CD8-positive, alpha-beta memory T cell (primary cell): ENCODE data around the gene ASB11. TPM values are rescaled to one million over a fixed set of nuclear protein-coding genes. Genes with fewer than 3 reads are reported as not detected.
"Not testable (repeated sequence)": the region's sequence is repeated elsewhere in the genome, so short reads cannot be mapped to it uniquely, and the experiment has no call there.

Source experiments
- CTCF ChIA-PET: fragments of 350-600 bp; sonication (Branson Sonifier 250); formaldehyde crosslinking; loops from one replicate; lab custom pipeline; 2021; ENCODE audit warnings: antibody characterized with exemption; lab: Charles Lee
- POLR2A ChIA-PET: fragments of 350-600 bp; sonication (Branson Sonifier 250); formaldehyde crosslinking; loops from one replicate; lab custom pipeline; 2021; ENCODE audit warnings: antibody characterized with exemption; lab: Charles Lee
- DNase-seq, 5 donors: peaks; one replicate each; pipeline versions ENCODE4 v3.0.0 to v3.0.0-alpha.2; 2020 to 2022; ENCODE audit warnings: mixed read lengths in 1 of 5
- H3K27ac ChIP-seq: one replicate; pipeline ENCODE4 v1.7.0; 2013; ENCODE audit warnings: low read depth, mild to moderate bottlenecking, low read length, moderate library complexity
- H3K27me3 ChIP-seq: 2 replicates; pipeline ENCODE4 v1.7.0; 2013; ENCODE audit warnings: low read length, mild to moderate bottlenecking; ENCODE audit not compliant: insufficient read depth, poor library complexity, severe bottlenecking
- H3K36me3 ChIP-seq: 2 replicates; pipeline ENCODE4 v1.7.0; 2013; ENCODE audit warnings: mild to moderate bottlenecking, low read length, moderate library complexity; ENCODE audit not compliant: insufficient read depth
- H3K4me1 ChIP-seq: 2 replicates; pipeline ENCODE4 v1.7.0; 2013; ENCODE audit warnings: mild to moderate bottlenecking, low read length, moderate library complexity; ENCODE audit not compliant: insufficient read depth
- H3K4me3 ChIP-seq: 2 replicates; pipeline ENCODE4 v1.7.0; 2013; ENCODE audit warnings: mild to moderate bottlenecking, low read length
- H3K9me3 ChIP-seq: 2 replicates; pipeline ENCODE4 v1.7.0; 2013; ENCODE audit warnings: mild to moderate bottlenecking, low read length
- H3K27ac Mint-ChIP-seq, 8 donors: one replicate each; pipeline ENCODE4 v1.8.0; 2020 to 2021; ENCODE audit warnings: mixed read lengths in 8 of 8, mild to moderate bottlenecking in 6 of 8, inconsistent platforms in 3 of 8, moderate library complexity in 3 of 8
- H3K27me3 Mint-ChIP-seq, 2 donors: one replicate each; pipeline ENCODE4 v1.8.0; 2020 to 2021; ENCODE audit warnings: mixed read lengths in 2 of 2, mild to moderate bottlenecking in 1 of 2, moderate library complexity in 1 of 2
- H3K36me3 Mint-ChIP-seq, 3 donors: one replicate each; pipeline ENCODE4 v1.8.0; 2020 to 2021; ENCODE audit warnings: mixed read lengths in 3 of 3, inconsistent platforms in 1 of 3, mild to moderate bottlenecking in 1 of 3
- H3K4me1 Mint-ChIP-seq, 3 donors: one replicate each; pipeline ENCODE4 v1.8.0; 2020 to 2021; ENCODE audit warnings: mixed read lengths in 3 of 3, inconsistent platforms in 1 of 3, mild to moderate bottlenecking in 1 of 3
- H3K4me3 Mint-ChIP-seq, 7 donors: one replicate each; pipeline ENCODE4 v1.8.0; 2020 to 2021; ENCODE audit warnings: mixed read lengths in 7 of 7, mild to moderate bottlenecking in 6 of 7, moderate library complexity in 4 of 7, inconsistent platforms in 2 of 7
- H3K9me3 Mint-ChIP-seq, 5 donors: one replicate each; pipeline ENCODE4 v1.8.0; 2020 to 2022; ENCODE audit warnings: mixed read lengths in 5 of 5, mild to moderate bottlenecking in 3 of 5, moderate library complexity in 2 of 5, inconsistent platforms in 1 of 5
- polyA plus RNA-seq: library from polyadenylated mRNA; unstranded; fragments of 300-500 nt; fragmentation: Illumina TruSeq; gene quantifications from one replicate; pipeline ENCODE4 v1.2.3, GENCODE V29; 2021
- total RNA-seq, 2 experiments: library from RNA; stranded (reverse); gene quantifications; one replicate each; pipeline ENCODE4 v1.2.3, GENCODE V29; 2021

The ASB11 gene
- total and polyA plus RNA-seq, 3 experiments from 2014 or later = not detected

GRCh38 chrX:15273275-15273674, 42.2 kb downstream of the ASB11 start:
- H3K4me3 ChIP-seq, H3K27me3 ChIP-seq, H3K27me3 Mint-ChIP-seq, POLR2A ChIA-PET, H3K27ac ChIP-seq, CTCF ChIA-PET, H3K36me3 Mint-ChIP-seq, H3K4me1 ChIP-seq, H3K4me3 Mint-ChIP-seq, H3K9me3 Mint-ChIP-seq, H3K9me3 ChIP-seq, H3K27ac Mint-ChIP-seq, DNase-seq, H3K36me3 ChIP-seq: not testable (repeated sequence)
- H3K4me1 Mint-ChIP-seq = peaks cover 4 to 11% (median 8%) of the 10 kb centered on the region in 3 donors

- peaks cover 4 to 11% (median 8%) of the 10 kb centered on the region in 3 donors for H3K4me1 Mint-ChIP-seq
- H3K4me3 ChIP-seq = no peak overlapping the region
- H3K4me1 ChIP-seq = peaks cover 6% of the 10 kb centered on the region
- no peak overlapping the region for H3K27ac Mint-ChIP-seq
- no peaks in the 10 kb centered on the region for H3K36me3 ChIP-seq
- no peak overlapping the region for H3K4me3 Mint-ChIP-seq
- CTCF ChIA-PET = no interaction called here
- peaks cover 5 to 6% of the 10 kb centered on the region in 2 donors for H3K27me3 Mint-ChIP-seq
- no peaks in the 10 kb centered on the region for H3K27me3 ChIP-seq
- POLR2A ChIA-PET = no interaction called here
- no peak for DNase-seq
- H3K27ac ChIP-seq = no peak overlapping the region
- H3K9me3 Mint-ChIP-seq = peaks cover 0 to 2% (median 0%) of the 10 kb centered on the region in 5 donors
- H3K36me3 Mint-ChIP-seq = no peaks in the 10 kb centered on the region
- no peaks in the 10 kb centered on the region for H3K9me3 ChIP-seq
Observed at GRCh38 chrX:15271757-15272156, 43.7 kb downstream of the ASB11 start.

- DNase-seq = peak in 2 of 5 donors; percentile 8 to 46
Observed at GRCh38 chrX:15269618-15270521, 45.6 kb downstream of the ASB11 start, which contains the start of gene ASB9. TSS of gene ASB9 (minus strand) at chrX:15270083. CDS start at chrX:15269874, 209 bp downstream.

DNA sequence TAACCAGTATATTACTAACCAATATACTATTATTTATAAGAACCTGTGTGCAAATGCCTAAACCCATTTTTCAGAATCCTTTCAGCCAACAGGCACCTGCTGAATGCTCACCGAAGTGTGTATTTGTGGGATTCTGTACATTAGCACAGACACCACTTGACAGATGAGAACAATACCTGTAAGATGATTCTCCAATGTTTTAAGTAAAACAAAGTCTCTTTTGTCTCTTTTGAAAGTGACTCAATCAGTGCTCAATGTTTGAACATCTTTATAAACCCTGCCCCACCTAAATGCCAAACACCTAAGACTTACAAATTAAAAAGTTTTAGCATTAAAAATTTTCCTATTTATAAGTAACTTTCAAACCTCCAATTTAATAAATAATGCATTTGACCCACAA, 46.3 kb downstream of the ASB11 start:
- H3K9me3 Mint-ChIP-seq = peaks cover 0 to 2% (median 0%) of the 10 kb centered on the region in 5 donors
- no peak overlapping the region for H3K4me3 Mint-ChIP-seq
- no peaks in the 10 kb centered on the region for H3K36me3 ChIP-seq
- no peak overlapping the region for H3K4me3 ChIP-seq
- no peak for DNase-seq
- H3K4me1 Mint-ChIP-seq = peaks cover 4 to 11% (median 8%) of the 10 kb centered on the region in 3 donors
- peaks cover 0 to 8% of the 10 kb centered on the region in 2 donors for H3K27me3 Mint-ChIP-seq
- H3K27ac ChIP-seq = no peak overlapping the region
- peaks cover 6% of the 10 kb centered on the region for H3K4me1 ChIP-seq
- POLR2A ChIA-PET = no interaction called here
- no peaks in the 10 kb centered on the region for H3K36me3 Mint-ChIP-seq
- H3K27ac Mint-ChIP-seq = no peak overlapping the region
- H3K27me3 ChIP-seq = no peaks in the 10 kb centered on the region
- no peaks in the 10 kb centered on the region for H3K9me3 ChIP-seq
- CTCF ChIA-PET = no interaction called here

More at GRCh38 chrX:15269618-15270521, 45.6 kb downstream of the ASB11 start, which contains the start of gene ASB9:
- CTCF ChIA-PET = no interaction called here
- Histone ChIP-seq H3K4me3 (no peak within 1 kb of the TSS), H3K27ac (no peak within 1 kb of the TSS), H3K4me1 (peaks cover 6% of the 10 kb centered on the region), H3K36me3 (no peaks in the 10 kb centered on the region), H3K27me3 (no peaks in the 10 kb centered on the region), H3K9me3 (no peaks in the 10 kb centered on the region)
- Mint-ChIP-seq H3K36me3 (no peaks in the 10 kb centered on the region), H3K27me3 (peaks cover 0 to 8% of the 10 kb centered on the region in 2 donors), H3K27ac (peak within 1 kb of the TSS in 4 of 8 donors; percentile 43 to 90 (median 63)), H3K4me1 (peaks cover 4 to 11% (median 8%) of the 10 kb centered on the region in 3 donors), H3K9me3 (peaks cover 0 to 2% (median 0%) of the 10 kb centered on the region in 5 donors), H3K4me3 (peak within 1 kb of the TSS in 4 of 7 donors; percentile 42 to 76 (median 58))
- POLR2A ChIA-PET = no interaction called here

DNA sequence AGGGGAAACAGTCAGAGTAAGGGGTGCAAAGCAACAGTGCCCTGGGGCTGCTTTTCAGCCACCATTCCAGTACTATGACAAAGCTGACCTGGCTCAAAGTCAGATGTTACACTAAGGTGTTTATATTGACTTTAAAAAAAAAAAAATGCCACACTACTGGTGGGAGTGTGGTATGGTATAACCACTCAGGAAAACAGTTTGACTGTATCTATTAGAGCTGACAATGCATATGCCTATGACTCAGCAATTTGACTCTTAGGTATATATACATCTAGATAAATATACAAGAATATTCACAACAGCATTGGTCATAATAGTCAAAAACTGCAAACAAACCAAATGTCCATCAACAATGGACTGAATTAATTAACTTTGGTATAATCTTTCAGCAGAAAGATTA, 60.6 kb downstream of the ASB11 start:
- H3K27me3 ChIP-seq = no peaks in the 10 kb centered on the region
- Mint-ChIP-seq H3K9me3 (no peaks in the 10 kb centered on the region), H3K27ac (no peak overlapping the region), H3K27me3 (no peaks in the 10 kb centered on the region), H3K36me3 (no peaks in the 10 kb centered on the region), H3K4me1 (no peaks in the 10 kb centered on the region), H3K4me3 (no peak overlapping the region)
- DNase-seq = no peak
- H3K9me3 ChIP-seq = no peaks in the 10 kb centered on the region
- POLR2A ChIA-PET = no interaction called here
- CTCF ChIA-PET = no interaction called here
- no peak overlapping the region for H3K27ac ChIP-seq
- H3K4me1 ChIP-seq = no peaks in the 10 kb centered on the region
- H3K36me3 ChIP-seq = no peaks in the 10 kb centered on the region
- no peak overlapping the region for H3K4me3 ChIP-seq

- Mint-ChIP-seq H3K9me3 (no peaks in the 10 kb centered on the region), H3K4me1 (peaks cover 0 to 9% (median 0%) of the 10 kb centered on the region in 3 donors), H3K27ac (no peak overlapping the region), H3K36me3 (no peaks in the 10 kb centered on the region), H3K27me3 (no peaks in the 10 kb centered on the region), H3K4me3 (peak overlapping the region in 1 of 7 donors; percentile 11)
- no peak for DNase-seq
- H3K9me3 ChIP-seq = no peaks in the 10 kb centered on the region
- ChIA-PET POLR2A (no interaction called here), CTCF (no interaction called here)
- no peak overlapping the region for H3K27ac ChIP-seq
- H3K36me3 ChIP-seq = no peaks in the 10 kb centered on the region
- no peaks in the 10 kb centered on the region for H3K27me3 ChIP-seq
- H3K4me1 ChIP-seq = no peaks in the 10 kb centered on the region
- no peak overlapping the region for H3K4me3 ChIP-seq
Observed at GRCh38 chrX:15245896-15246295, 69.5 kb downstream of the ASB11 start.

- Mint-ChIP-seq H3K4me1 (peaks cover 0 to 9% (median 0%) of the 10 kb centered on the region in 3 donors), H3K36me3 (no peaks in the 10 kb centered on the region), H3K27ac (no peak overlapping the region), H3K9me3 (no peaks in the 10 kb centered on the region), H3K4me3 (no peak overlapping the region), H3K27me3 (no peaks in the 10 kb centered on the region)
- no peak for DNase-seq
- no peaks in the 10 kb centered on the region for H3K9me3 ChIP-seq
- H3K27ac ChIP-seq = no peak overlapping the region
- H3K36me3 ChIP-seq = no peaks in the 10 kb centered on the region
- H3K4me3 ChIP-seq = no peak overlapping the region
- no peaks in the 10 kb centered on the region for H3K27me3 ChIP-seq
- CTCF ChIA-PET = interaction anchor here (0.7 to 0.9 kb wide), 2 partner anchors 8 to 1219 kb away, joined by 3 read pairs; no protein-coding TSS in a partner anchor
- no peaks in the 10 kb centered on the region for H3K4me1 ChIP-seq
- POLR2A ChIA-PET = no interaction called here
Observed at GRCh38 chrX:15244421-15244820, 71.0 kb downstream of the ASB11 start.

GRCh38 chrX:15242899-15243555, 72.4 kb downstream of the ASB11 start:
- Histone ChIP-seq H3K27ac (no peak overlapping the region), H3K27me3 (no peaks in the 10 kb centered on the region), H3K4me3 (no peak overlapping the region), H3K9me3 (no peaks in the 10 kb centered on the region), H3K36me3 (no peaks in the 10 kb centered on the region), H3K4me1 (no peaks in the 10 kb centered on the region)
- Mint-ChIP-seq H3K27ac (no peak overlapping the region), H3K27me3 (no peaks in the 10 kb centered on the region), H3K36me3 (no peaks in the 10 kb centered on the region), H3K4me3 (no peak overlapping the region), H3K4me1 (peaks cover 0 to 9% (median 0%) of the 10 kb centered on the region in 3 donors), H3K9me3 (no peaks in the 10 kb centered on the region)
- CTCF ChIA-PET = interaction anchor here (1.9 kb wide), 1 partner anchor 100 kb away, joined by 8 read pairs; no protein-coding TSS in a partner anchor
- peak; percentile 3 to 42 (median 15) for DNase-seq
- POLR2A ChIA-PET = no interaction called here
